NCI-H82 (cell line): ENCODE results near the gene C3orf33.
A peak's percentile ranks its signal among the peaks of the same experiment; 100 is the strongest.

Source experiments
- DNase-seq: peaks from one replicate; lab custom pipeline; 2025; lab: John Stamatoyannopoulos, UW

C3orf33 gene

DNA sequence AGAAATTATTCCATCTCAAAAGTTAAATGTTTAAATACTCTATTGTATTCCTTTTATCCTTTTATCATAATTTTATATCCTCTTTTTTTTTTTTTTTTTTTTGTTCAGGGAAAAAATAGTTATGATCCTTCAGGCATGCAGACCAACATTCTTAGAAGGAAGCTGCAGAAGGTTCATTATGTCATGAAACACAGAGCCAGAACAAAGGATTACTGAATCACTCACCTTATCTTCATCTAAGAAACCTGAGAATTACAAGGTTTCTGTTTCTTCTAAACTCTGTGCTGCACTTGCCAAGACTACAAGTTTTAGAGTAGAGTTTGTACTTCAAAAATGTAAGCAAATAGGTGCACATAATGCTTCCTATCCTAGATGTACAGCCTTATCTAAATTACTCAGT, 64.5 kb downstream of the C3orf33 start:
- DNase-seq: no peak

DNA sequence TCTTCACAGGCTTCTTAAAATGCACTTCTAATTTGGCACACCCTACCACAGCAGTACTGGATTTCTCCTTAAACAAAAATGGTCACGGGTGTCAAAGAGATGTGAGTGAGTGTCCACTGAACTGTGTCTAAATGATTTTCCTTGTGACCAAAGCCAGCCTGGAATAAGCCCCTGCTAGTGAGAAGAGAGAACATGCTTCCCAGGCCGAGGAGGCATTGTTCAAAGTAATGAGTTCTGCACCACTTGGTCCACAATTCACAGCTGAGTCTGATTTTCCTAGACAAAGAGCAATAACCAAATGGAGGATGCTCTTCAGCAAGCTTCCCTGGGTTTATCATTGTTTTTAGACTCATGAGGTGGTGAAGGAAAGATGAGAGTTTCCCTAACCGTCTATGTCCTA, 65.0 kb downstream of the C3orf33 start:
- no peak for DNase-seq

DNA sequence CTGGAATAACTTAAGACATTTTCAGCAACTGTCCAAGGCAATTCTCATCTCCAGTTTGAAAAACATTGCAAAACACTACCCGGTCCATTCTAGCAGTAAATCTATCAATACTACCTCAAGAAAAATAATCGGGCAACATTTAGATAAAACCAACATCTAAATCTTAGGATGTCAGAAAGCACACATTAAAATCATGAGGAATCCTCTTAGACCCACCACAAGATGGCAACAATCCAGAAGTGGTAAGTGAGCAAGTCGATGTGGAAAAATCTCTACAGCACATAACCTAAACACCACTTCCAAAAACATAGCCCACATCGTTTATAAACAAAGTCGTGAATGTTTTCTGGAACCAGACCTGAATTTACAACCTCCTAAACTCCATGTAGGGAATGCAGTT, 66.9 kb downstream of the C3orf33 start:
- DNase-seq: peak; percentile 49

DNA sequence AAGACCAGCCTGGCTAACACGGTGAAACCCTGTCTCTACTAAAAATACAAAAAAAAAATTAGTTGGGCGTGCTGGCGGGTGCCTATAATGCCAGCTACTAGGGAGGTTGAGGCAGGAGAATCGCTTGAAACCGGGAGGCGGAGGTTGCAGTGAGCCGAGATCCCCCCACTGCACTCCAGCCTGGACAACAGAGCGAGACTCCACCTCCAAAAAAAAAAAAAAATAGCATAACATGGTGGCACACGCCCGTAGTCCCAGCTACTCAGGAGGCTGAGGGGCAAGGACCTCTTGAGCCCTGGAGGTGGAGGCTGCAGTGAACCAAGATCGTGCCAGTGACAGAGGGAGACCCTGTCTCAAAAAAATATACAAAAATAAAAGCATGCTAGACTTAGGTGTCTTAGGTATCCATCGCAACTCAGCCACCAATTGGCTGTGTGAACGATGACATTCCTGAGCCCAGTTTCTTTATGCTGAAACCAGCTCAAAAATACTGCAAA, 67.5 kb downstream of the C3orf33 start:
- DNase-seq: no peak

DNA sequence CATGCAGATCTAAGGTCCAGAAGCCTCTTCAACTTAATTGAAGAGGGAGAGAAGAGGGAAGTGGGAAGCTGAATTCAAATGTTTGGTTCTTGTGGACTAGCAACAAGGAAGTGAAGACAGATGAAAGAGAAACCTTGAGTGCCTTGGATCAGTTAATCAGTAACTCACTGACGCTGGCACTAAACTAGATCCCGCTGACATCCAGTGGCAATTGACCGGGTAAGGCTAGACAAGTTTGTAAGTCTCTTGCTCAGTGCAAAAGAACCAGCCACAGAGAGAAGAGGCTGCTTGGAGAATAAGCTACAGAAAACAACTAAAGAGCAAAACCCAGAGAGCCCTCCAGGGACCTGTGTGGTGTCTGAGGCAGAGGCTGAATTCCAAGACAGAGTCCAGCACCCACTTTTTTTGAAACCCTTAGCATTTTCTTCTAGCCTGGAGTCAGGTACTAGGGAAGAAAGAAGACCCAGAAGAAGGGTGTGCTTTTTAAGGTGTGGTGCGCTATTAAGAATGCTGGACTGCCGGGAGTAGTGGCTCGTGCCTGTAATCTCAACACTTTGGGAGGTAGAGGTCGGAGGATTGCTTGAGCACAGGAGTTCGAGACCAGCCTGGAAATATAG, 68.1 kb downstream of the C3orf33 start:
- no peak for DNase-seq

DNA sequence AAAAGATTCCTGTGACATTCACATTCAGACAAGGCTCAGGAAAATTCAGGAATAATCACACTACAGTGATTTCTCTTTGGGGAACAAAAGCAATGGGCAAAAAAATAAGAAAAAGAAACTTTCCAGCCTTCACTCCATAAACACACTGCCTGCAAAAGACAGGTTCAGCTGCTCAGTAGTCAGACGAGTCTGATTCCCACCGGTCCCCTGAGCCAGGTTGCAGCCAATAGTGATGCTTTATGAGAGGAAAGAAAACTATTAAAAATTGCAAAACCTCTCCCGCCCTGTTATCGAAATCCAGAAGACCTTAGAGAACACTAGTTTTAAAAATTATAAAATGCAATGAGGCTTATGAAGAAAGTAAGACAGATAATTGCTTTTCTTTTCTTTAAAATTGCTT, 69.7 kb downstream of the C3orf33 start:
- DNase-seq: no peak

DNA sequence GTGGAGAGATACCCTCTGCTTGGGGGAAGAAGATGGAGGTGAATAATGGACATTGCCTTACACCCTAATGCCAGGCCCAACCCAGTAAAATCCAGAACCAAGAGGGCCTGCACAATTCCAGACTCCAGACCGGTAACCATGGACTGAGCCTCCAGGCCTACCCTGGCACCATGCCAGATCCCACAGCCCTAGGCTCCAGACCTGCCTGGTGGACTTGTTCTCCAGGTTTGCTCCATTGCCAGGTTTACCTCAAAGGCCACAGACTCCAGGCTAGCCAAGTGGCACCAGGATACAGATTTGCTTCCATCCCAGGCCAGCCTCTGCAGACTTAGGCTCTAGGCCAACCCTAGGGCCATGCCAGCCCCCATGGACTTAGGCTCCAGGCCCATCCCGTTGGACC, 75.2 kb downstream of the C3orf33 start:
- DNase-seq: no peak

DNA sequence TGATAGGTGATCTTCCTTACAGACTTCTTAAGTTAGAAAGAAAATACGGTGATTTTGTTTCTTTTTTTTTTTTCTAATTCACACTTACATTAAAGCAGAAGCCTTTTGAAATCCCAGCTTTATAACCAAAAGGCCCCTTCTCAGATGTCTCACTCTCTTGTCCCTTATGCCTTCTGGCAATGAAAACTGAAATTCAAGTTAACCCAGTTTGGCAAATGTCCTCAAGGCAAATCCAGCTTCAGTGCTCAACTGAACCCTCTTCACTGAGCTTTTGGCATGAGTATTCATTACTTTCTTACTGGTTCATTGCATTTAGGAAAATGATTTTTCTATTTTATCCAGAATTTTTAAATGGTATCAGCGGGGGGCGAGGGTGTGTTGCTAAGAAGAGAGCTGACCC, 78.2 kb downstream of the C3orf33 start:
- DNase-seq: no peak

DNA sequence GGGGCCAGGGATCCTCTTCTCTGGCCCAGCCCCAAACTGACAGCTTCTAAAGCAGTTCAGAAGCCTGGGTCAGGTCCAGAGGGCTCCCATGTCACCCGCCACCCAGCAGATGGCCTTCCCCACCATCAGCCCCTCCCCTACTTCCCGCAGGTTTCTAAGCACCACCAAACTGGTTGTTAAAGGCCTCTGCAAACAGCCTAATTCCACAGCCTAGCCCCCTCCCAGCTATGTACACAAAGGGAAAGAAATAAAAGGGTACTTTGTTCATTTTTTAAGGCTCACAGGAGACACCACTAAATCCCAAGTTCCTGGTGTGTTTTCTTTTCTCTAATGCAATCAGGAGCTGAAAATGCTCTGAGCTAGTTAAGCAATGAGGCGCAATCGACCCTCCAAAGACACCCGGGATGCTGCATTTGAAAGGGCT, 91.8 kb downstream of the C3orf33 start:
- DNase-seq: peak; percentile 73
